Forelimb muscle (tissue), 1 donor: ENCODE measurements around the gene NLGN1. TPM values are rescaled to one million over a fixed set of nuclear protein-coding genes. Genes with fewer than 3 reads are reported as not detected.
A peak's percentile ranks its signal among the peaks of the same experiment; 100 is the strongest.

ENCODE experiments used
- DNase-seq: peaks from one replicate; pipeline ENCODE4 v3.0.0-alpha.2; 2013; ENCODE audit warnings: low read depth
- polyA plus RNA-seq: library from polyadenylated mRNA; unstranded; fragments of 120-200 nt; gene quantifications from one replicate; pipeline ENCODE4 v1.2.1, GENCODE V29; 2013; ENCODE audit not compliant: insufficient read length

NLGN1 gene
- polyA plus RNA-seq, 1 donor = 1.5 TPM

GRCh38 chr3:173976281-173976680, 578.7 kb downstream of the NLGN1 start:
- no peak for DNase-seq

DNA sequence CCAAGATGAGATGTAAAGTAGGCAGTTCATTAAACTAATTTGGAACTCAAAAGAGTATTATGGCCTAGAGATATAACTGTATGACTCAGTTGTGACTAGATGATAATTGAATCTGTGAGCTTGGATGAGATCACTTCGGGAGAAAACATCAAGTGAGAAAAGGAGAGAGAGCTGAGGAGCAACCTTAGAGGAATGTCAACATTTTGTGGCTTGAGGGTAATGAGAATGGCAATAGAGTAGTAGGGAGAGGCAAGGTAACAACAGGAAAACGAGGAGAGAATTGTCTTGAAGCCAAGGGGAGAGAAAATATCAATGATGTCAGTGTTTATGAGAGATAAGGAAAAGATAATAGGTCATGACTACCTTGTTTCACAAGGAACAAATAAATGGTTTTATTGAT, 580.2 kb downstream of the NLGN1 start:
- DNase-seq = no peak

GRCh38 chr3:173983343-173983742, 585.8 kb downstream of the NLGN1 start:
- no peak for DNase-seq

GRCh38 chr3:173986861-173987410, 589.4 kb downstream of the NLGN1 start:
- DNase-seq = no peak

GRCh38 chr3:173988909-173989308, 591.4 kb downstream of the NLGN1 start:
- no peak for DNase-seq

DNA sequence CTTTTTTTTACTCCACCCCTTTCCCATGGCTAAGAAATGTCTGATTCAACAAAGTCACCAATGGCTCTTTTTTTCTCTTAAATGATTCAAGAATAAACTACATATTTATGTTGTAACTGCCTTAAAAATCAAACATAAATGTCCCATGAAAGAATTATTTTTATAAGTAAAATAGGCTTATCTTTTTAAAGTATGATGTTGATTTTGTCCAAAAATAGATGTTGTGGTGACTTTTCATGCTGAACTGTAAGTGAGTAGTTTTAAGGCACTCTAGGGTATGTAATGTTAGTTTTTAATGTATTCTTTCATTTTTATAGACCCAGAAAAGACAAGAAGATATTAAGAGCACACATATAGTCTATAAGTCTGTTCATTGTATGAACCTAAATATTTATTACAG, 594.9 kb downstream of the NLGN1 start:
- no peak for DNase-seq

GRCh38 chr3:173993299-173993698, 595.8 kb downstream of the NLGN1 start:
- DNase-seq = peak; percentile 13

DNA sequence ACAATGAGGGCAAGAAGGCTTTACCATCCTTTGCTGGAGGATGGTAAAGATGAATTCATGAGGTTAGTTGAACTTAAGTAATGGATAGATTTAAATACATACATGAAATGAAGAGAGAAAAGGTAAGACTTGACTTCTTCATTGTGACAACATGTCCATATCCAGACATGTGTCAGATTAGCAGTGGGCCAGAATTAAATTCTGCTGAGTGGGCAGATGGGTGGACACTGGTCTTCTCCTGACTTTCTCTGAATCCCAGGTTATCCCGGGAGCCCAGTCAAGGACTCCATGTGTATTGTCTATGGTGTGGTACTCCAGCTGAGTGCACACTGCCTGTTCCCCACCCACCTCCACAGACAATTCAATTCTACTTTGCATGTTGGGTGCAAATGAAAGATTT, 603.1 kb downstream of the NLGN1 start:
- no peak for DNase-seq

GRCh38 chr3:174002543-174002942, 605.0 kb downstream of the NLGN1 start:
- no peak for DNase-seq

DNA sequence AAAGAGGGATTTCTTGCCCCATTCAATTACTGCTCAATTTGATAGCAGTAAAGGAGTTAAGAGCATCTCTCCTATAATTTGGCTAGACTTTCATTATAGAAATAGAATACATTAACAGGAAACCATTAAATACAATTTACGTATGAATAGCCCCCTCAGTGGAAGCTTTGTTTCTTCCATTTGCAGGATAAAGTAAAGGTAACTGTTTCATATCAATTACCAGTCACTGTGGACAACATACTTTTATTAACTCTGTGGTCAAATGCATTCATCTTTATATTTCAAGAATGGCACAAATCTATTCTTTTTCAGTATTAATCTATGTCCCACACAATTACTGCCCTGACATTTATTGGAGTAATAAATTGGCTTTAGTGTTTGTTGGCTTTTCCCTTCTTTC, 613.4 kb downstream of the NLGN1 start:
- no peak for DNase-seq

DNA sequence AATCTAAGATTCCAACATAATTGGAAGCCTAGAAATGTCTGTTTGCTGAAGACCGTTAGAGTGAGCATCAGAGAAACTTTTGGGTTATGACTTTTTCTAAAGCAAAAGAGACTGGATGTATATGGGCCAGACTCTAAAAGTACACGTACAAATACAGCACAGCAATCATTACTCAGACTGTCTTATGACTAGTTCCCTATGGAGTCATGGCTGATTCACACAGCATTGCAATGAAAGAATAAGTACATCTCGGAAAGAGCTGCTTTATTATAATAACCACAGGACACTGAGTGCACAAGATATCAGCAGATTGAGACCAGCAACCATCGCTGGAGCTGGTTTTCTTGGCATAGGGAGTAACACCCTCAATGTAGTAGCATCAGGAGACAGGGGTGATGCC, 618.6 kb downstream of the NLGN1 start:
- DNase-seq = no peak

- peak; percentile 32 for DNase-seq
Observed at GRCh38 chr3:174020156-174020555, 622.6 kb downstream of the NLGN1 start.

GRCh38 chr3:174023421-174023820, 625.9 kb downstream of the NLGN1 start:
- DNase-seq = no peak

DNA sequence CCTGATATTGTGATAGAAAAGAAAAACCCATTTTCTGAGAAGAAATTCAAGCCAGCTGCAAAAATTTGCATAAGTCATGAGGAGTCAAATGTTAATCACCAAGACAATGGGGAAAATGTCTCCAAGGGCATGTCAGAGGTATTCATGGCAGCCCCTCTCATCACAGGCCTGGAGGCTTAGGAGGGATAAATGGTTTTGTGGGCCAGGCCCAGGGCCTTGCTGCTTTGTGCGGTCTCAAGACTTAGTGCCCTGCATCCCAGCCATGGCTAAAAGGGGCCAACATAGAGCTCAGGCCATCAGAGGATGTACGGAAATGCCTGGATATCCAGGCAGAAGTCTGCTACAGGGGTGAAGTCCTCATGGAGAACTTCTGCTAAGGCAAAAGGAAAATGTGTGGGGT, 631.1 kb downstream of the NLGN1 start:
- DNase-seq = no peak

- no peak for DNase-seq
Observed at GRCh38 chr3:174035328-174035886, 637.9 kb downstream of the NLGN1 start.

DNA sequence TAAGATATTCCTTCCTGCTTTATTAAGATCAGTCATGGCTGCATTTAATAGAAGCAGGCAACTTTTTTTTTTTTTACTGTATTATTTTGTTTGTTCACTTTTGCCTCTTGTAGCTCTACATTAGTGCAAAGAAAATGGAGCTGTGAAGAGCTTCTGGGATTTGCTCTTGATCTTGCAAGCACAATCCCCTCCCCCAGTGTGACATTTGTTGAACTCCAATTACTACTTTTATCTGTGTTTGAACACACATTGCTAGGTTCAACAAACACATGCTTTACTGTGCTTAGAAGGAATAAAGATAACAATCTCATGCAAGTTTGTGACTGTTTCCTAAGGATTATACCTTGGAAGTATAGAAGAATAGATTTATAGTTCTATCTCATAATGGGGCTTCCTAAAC, 648.8 kb downstream of the NLGN1 start:
- no peak for DNase-seq

GRCh38 chr3:174049472-174049871, 651.9 kb downstream of the NLGN1 start:
- DNase-seq = no peak

DNA sequence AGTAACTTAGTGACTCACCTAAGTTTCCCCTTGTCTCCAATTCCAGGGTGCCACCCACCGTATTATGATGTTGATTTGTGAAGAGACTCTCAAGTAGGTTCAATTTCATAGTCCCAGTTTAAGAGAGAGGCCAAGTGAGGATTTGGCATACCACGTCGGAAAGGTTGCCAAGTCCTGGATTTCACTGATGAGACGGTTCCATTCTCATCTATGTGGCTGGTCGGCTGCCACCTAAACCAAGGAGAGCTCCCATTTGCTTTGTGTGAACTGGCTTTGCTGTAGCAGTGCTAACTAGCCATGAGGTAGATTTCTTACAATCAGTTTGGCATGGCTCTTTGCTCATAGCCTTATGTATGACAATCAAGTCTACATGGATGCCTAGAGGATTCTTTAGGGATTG, 653.6 kb downstream of the NLGN1 start:
- no peak for DNase-seq

GRCh38 chr3:174058804-174059203, 661.3 kb downstream of the NLGN1 start:
- no peak for DNase-seq

DNA sequence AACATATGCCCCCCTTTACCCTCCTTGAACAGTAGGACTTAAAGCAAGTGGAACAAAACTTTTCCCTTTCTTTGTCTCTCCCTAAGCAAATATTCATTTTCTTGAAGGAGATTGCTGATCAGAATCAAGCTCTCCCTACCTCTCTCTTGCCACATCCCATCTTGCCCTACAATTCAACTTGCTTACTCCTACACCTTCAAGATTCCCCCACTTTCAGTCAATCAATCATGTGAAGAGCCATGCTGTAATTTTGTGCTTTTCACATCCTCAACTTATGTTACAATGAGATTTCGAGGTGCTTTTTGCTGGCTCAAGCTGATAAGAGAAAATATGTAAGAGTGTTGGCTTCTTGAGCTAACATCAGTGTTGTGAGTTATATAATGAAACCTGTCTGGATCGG, 662.9 kb downstream of the NLGN1 start:
- no peak for DNase-seq

DNA sequence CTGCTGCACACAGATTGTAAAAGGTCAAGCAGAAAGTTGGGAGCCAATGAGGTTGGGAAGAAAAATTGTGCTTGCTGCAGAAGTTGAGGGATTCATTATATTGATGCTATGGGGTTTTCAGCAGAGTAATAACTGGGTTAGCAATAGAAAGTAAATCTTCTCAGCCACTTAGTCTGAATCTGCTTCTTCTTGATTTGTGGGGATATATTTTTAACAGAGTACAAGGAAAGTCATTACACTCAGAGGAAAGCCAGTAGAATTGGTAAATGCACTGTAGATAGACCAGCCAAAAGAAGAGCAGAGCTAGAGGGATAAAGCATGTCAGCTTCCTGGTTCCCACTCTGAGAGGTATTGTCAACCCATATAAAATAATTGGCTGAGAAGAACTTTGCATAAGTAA, 663.6 kb downstream of the NLGN1 start:
- DNase-seq = no peak

GRCh38 chr3:174061731-174062130, 664.2 kb downstream of the NLGN1 start:
- DNase-seq = no peak

DNA sequence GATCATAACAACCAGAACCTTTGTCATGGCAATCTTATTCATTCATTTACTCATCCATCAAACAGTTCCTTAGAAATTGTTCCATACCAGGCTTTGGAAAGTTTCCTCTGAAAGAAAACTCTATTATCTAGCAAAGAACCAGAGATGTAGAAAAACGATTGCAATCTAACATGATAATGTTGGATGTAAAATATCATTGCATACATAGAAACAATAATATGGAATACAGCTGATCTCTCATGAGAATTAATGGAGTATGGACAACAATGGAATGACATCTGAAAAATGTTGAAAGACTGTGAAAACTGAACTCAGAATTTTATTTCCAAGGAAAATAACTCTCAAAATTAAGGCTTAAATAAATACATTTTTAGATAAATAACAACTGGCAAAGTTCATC, 665.4 kb downstream of the NLGN1 start:
- no peak for DNase-seq

- no peak for DNase-seq
Observed at GRCh38 chr3:174068035-174068434, 670.5 kb downstream of the NLGN1 start.
